Measurements from ENCODE around the gene ACE.

The ACE gene

DNA sequence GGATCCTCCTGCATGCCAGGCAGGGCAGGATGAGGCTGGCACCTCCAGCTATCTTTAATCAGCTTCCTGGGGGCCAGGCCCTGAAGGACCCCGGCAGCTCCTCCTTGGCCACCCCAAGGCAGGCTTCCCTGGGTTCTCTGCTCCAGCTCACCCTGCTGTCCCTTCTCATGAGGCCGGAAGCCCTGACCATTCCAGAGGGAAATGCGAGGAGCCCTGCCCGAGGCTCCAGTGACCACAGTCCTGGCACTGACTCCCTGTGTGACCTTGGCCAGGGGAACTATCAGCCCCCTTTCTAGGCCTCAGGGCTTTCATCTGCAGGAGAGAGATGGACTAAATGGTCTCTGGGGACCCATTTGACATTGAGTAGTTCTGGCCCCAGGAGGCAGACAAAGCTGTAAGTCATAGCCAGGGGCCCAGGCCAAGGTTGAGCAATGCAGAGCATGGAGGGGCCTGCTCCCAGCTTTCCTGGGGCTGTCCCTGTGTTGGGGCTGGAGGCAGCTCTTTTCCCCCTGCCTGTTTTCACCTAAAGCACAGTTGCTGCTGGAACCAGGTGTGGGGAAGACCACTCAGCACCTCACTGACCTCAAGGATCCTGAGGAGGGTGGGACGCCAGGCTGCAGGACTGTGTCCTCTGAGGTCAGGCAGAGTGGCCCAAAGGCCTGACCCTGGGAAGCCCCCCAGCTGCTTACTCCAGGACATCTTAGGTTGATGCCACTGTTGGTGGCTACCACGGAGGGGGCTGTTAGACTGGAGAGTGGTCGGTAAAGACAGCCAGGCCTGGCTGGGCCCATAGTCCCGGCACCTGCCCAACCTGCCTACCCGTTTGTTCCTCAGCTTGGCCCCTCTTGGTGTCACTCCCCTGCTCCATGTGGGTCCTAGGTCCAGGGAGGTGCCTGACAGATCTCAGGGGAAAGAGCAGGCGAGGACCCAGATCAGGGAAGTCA, 54.4 kb downstream of the ACE start:
- no peak overlapping the region for H3K4me3 ChIP-seq (ENCODE audit: low read length)
- no peak for DNase-seq (ENCODE audit: low read depth)
- TF ChIP-seq CTCF (IDR thresholded peaks at IDR 0.05; ENCODE audit: insufficient read depth, low read depth, low read length, missing control alignments), result no peak

GRCh38 chr17:63533433-63534077, 56.7 kb downstream of the ACE start:
- H3K4me3 ChIP-seq (ENCODE audit: low read length), result no peak overlapping the region
- no peak for DNase-seq (ENCODE audit: low read depth)
- TF ChIP-seq CTCF (IDR thresholded peaks at IDR 0.05; ENCODE audit: insufficient read depth, low read depth, low read length, missing control alignments), result no peak

- TF ChIP-seq CTCF (IDR thresholded peaks at IDR 0.05; ENCODE audit: insufficient read depth, low read depth, low read length, missing control alignments), result no peak
- DNase-seq (ENCODE audit: low read depth), result no peak
- no peak overlapping the region for H3K4me3 ChIP-seq (ENCODE audit: low read length)
Observed at GRCh38 chr17:63534078-63534570, 57.3 kb downstream of the ACE start.

GRCh38 chr17:63534816-63535455, 58.1 kb downstream of the ACE start:
- no peak for DNase-seq (ENCODE audit: low read depth)
- H3K4me3 ChIP-seq (ENCODE audit: low read length), result no peak overlapping the region

GRCh38 chr17:63535640-63536039, 58.8 kb downstream of the ACE start:
- TF ChIP-seq CTCF (IDR thresholded peaks at IDR 0.05; ENCODE audit: insufficient read depth, low read depth, low read length, missing control alignments), result no peak
- DNase-seq (ENCODE audit: low read depth), result no peak
- no peak overlapping the region for H3K4me3 ChIP-seq (ENCODE audit: low read length)

More at GRCh38 chr17:63534816-63535455, 58.1 kb downstream of the ACE start:
- no peak for TF ChIP-seq CTCF (IDR thresholded peaks at IDR 0.05; ENCODE audit: insufficient read depth, low read depth, low read length, missing control alignments)

DNA sequence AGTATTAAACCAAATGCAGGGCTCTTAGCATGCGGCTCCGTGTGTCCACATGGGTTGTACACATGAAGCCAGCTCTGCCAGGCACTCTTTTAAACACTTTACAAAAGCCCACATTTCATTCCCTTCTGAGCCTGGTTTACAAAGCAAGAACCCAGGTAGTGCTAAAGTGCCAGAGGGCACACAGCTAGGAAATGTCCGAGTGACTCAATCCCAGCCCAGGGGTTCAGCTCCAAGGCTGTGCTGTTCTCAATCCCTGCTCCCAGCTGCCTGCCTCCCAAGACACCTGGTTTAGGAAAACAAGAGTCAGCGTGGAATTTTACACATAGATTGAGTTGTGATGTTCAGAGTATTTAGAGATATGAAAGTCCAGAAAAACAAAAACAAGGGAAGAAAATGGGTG, 60.1 kb downstream of the ACE start:
- no peak for TF ChIP-seq CTCF (IDR thresholded peaks at IDR 0.05; ENCODE audit: insufficient read depth, low read depth, low read length, missing control alignments)
- peak; percentile 35 for DNase-seq (ENCODE audit: low read depth)
- no peak overlapping the region for H3K4me3 ChIP-seq (ENCODE audit: low read length)

Measured in epithelial cell of esophagus (primary cell).